HG02623 (cell line): ENCODE measurements around the gene XRCC6.
"Not testable (repeated sequence)": the region's sequence is repeated elsewhere in the genome, so short reads cannot be mapped to it uniquely, and the experiment has no call there.

Experiments used
- ATAC-seq: cut with Tn5 transposase; IDR thresholded peaks from one replicate; pipeline ENCODE4 v1.9.1; 2021; ENCODE audit warnings: moderate library complexity; ENCODE audit not compliant: unreplicated experiment

Gene XRCC6

GRCh38 chr22:41683052-41683451, 62.0 kb downstream of the XRCC6 start:
- no peak for ATAC-seq

- no peak for ATAC-seq
These were observed 62.5 kb downstream of the XRCC6 start for GRCh38 chr22:41683616-41684015.

- no peak for ATAC-seq
These were observed 63.1 kb downstream of the XRCC6 start for GRCh38 chr22:41684194-41684593.

GRCh38 chr22:41686890-41687289, 65.8 kb downstream of the XRCC6 start:
- ATAC-seq = not testable (repeated sequence)

GRCh38 chr22:41687901-41688364, 66.8 kb downstream of the XRCC6 start:
- ATAC-seq = no peak

- peak; percentile 86 for ATAC-seq
These were observed 67.5 kb downstream of the XRCC6 start, which contains the start of gene SNU13 for GRCh38 chr22:41688365-41689211. Gene SNU13, minus strand, starts transcription at chr22:41688867. Its CDS starts 71 bp downstream, at chr22:41688796.

GRCh38 chr22:41690476-41690875, 69.4 kb downstream of the XRCC6 start:
- ATAC-seq = no peak

- no peak for ATAC-seq
These were observed 74.1 kb downstream of the XRCC6 start for GRCh38 chr22:41695211-41695610.

GRCh38 chr22:41696703-41697102, 75.6 kb downstream of the XRCC6 start:
- no peak for ATAC-seq

- no peak for ATAC-seq
These were observed 76.2 kb downstream of the XRCC6 start for GRCh38 chr22:41697126-41697775.

GRCh38 chr22:41699264-41700107, 78.4 kb downstream of the XRCC6 start, which contains the start of gene MEI1:
Gene MEI1, plus strand, starts transcription at chr22:41699503. Its CDS starts 36 bp downstream, at chr22:41699539.
- ATAC-seq = no peak

- ATAC-seq = no peak
These were observed 78.9 kb downstream of the XRCC6 start for GRCh38 chr22:41700108-41700364.

- ATAC-seq = no peak
These were observed 81.7 kb downstream of the XRCC6 start for GRCh38 chr22:41702763-41703162.

- ATAC-seq = no peak
These were observed 88.2 kb downstream of the XRCC6 start for GRCh38 chr22:41709341-41709740.

GRCh38 chr22:41713004-41713403, 91.9 kb downstream of the XRCC6 start:
- no peak for ATAC-seq
